ENCODE results near the gene FOXN3.

FOXN3 gene

DNA sequence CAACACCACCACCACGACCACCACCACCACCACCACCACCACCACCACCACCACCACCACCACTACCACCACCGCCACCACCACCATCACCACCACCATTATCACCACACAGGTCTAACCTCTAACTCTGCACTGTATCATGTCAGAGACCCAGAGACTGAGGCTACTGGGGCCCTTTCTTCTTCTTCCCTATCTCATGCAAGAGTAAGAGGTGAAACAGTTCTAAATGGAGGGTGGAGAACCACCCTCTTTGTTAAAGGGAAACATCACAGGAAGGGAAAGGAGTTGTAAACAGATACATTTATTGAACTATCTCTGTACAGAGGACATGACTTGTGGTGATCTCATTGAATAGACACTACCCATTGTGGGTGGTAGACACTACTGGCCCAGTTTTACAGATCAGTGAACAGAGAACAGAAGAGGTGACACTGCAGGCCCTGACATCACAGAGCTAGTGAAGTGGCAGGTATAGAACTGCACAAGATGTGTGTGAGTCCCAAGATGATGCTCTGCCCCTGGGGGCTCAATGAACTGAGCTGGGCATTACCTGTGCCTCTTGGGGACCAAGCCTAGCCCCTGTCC lies 91.6 kb downstream of the FOXN3 start:
- no peak for DNase-seq

- no peak for DNase-seq
Observed at GRCh38 chr14:89324501-89325298, 92.3 kb downstream of the FOXN3 start.

- DNase-seq = no peak
Observed at GRCh38 chr14:89320381-89321000, 96.5 kb downstream of the FOXN3 start.

DNA sequence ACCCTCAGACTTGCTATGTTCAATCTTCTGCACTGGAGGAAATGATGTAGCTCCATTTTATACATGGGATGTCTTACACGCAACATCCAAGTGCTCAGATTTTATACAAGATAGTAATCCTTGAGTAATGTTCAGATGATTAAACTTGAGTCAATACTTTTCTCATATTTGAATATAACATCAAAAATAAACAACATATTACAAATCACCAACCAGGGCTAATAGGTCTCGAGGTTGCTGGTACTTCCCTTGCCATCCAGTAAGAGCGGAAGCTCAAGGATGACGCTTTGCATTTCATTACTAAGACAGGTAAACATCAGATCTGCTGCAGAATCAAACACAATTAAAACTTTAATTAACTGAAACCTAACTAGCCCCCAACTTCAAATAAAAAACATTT lies 97.3 kb downstream of the FOXN3 start:
- DNase-seq = no peak

- no peak for DNase-seq
Observed at GRCh38 chr14:89317051-89317691, 99.9 kb downstream of the FOXN3 start.

GRCh38 chr14:89315493-89316470 lies 101.3 kb downstream of the FOXN3 start:
- no peak for DNase-seq

- DNase-seq = no peak
Observed at GRCh38 chr14:89314274-89314673, 102.8 kb downstream of the FOXN3 start.

GRCh38 chr14:89312932-89313331 lies 104.1 kb downstream of the FOXN3 start:
- DNase-seq = no peak

DNA sequence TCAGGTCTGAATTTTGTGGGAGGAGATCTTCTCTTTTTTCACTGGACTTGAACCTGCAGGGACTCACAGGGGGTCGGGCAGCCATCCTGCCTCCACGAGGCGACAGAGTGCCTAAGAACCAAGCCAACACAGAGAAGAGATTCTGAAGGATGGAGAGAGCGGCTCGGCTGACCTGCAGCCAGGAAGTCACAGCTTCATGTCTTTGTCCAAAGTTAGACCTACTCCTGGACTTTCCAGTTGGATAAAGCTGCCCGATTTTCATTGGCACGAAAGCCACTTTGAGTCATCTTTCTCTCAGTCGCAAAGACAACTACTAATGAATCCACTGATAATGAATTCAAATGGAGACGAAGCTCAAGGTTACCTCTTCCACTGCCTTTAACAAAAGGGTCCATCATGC lies 106.8 kb downstream of the FOXN3 start:
- DNase-seq = no peak

- no peak for DNase-seq
Observed at GRCh38 chr14:89309670-89310177, 107.3 kb downstream of the FOXN3 start.

- DNase-seq = no peak
Observed at GRCh38 chr14:89308232-89308959, 108.6 kb downstream of the FOXN3 start.

DNA sequence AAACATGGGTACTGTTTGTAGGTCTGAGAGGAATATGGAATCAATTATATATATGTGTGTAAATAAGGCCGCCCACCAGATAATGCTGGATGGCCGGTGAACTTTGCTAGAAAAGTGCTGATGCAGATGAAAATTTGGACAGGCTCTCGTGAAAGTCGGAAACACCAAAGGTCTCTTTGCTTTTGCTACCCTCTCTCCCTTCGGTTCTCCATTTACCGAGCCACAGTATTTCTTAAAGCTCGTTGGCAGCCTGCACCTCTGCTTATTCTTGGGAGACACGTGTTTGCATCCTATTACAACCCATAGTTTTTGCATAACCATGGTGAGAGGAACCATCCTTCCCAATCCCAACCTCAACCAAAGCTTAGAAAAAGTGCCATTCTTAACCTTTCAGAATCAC lies 109.6 kb downstream of the FOXN3 start:
- no peak for DNase-seq

DNA sequence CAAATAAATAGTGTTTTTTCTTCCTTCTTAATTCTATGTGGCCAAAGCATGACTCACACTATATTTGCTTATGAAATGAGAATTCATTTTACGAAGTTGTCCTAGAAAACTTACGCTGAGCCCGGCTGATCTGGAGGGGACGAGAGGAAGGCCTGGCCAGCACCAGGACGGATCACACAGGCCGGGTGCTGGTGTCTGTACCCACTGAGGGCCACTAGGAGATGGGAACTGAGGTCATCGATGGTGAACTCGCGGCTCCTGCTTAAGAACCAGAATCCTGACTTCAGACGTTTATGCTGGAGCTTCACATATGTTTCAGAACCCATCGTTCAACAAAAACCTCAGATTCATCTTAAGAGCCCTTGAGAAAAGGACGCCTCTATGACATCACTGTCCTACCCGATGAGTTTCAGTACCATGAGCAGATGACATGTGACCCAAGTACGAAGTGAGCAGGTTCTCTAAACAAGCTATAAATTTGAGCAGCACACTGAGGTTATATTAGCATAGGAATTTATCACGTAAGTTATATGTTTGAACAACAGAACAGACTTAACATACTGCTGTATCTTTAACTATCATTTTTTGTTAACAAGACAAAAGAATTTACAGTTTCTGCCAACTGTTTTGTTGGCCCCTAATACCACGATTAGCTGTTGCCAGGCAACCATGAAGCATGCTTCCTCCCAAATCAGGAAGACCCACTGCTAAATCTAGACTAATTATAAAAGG lies 111.9 kb downstream of the FOXN3 start:
- no peak for DNase-seq

- no peak for DNase-seq
Observed at GRCh38 chr14:89304561-89304960, 112.5 kb downstream of the FOXN3 start.

DNA sequence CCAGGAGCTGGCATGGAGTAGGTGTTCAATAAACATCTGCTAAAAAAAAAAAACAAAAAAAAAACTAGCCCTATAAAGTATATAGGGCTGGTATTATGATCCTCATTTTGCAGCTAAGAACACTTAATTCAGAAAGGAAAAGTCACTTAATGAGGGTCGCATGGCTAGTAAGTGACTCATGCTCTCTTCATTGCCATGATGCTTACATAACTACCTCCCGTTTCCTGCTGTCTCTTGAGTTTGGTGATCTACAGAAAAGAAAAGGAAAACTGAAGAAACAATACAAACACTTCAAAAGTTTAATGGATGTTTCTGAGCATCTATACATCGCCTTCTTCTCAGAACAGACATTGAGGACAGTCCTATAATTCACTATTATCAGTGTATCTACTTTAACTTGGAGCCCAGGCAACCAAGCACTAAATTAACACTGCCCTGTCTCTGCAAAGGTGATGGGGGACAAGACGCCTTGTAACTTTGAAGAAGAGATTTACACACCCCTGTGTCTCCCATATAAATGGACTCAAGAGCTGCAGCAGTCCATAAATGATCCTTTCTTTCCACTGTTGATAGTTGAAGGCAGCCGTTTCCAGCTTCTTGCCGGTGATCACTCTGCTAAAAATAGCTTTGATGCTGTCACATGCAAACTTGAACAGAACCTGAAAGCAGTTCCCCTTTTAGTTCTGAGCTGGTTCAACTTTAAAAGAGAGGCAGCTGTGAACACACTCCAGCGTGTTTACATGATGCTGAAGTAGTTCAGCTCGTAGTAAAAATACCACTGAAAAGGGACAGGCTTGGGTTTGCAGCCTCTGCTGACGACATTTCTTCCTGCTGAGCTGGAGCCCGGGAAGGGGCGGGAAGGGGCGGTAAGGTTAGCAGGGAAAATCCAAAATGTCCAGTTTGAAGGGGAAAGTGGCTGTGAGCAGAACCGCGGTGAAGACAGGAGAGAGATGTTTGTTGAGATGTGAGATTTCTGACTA lies 113.3 kb downstream of the FOXN3 start:
- DNase-seq = no peak

DNA sequence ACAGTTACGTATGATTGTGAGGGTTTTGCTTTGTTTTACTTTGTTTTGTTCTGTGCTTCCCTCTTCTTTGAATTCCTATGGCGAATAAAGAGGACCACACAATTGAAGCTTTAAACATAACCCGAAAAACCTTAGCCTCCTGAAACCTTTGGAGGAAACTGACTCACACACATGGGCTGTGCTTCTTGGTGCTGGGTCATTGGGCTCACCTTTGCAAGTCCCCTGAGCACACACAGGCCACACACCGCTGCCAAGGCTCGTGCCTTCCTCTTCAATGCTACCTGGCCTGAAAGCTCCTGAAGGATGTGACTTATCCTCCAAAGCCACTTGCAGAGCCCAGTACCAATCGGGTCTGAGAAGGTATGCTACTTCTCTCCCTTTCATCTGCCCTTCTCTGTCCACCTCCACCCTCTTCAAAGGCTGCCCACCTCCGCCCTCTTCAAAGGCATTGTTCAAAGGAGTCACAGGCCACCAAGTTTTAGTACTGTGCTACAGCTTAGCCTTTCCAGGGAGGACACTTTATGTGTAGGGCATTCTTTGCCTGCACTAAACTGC lies 114.6 kb downstream of the FOXN3 start:
- DNase-seq = no peak

DNA sequence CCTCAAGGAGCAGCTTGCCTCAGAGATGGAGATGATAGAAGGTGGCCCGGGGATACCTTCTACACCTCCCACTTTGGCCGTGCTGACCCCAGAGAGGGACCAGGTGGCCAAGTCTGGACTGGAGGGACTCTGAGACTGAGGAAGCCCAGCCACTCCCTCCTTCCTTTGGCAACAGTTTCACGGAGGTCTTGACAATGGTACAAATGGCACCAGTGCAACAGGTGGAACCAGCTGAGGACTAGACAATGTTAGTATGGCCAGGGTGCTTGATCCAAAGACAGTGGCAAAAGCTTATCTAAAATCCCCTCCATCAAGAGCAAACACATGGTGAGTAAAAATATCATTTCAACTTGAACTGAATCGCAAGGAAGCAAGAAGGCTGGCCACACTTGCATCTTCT lies 117.4 kb downstream of the FOXN3 start:
- DNase-seq = no peak

DNA sequence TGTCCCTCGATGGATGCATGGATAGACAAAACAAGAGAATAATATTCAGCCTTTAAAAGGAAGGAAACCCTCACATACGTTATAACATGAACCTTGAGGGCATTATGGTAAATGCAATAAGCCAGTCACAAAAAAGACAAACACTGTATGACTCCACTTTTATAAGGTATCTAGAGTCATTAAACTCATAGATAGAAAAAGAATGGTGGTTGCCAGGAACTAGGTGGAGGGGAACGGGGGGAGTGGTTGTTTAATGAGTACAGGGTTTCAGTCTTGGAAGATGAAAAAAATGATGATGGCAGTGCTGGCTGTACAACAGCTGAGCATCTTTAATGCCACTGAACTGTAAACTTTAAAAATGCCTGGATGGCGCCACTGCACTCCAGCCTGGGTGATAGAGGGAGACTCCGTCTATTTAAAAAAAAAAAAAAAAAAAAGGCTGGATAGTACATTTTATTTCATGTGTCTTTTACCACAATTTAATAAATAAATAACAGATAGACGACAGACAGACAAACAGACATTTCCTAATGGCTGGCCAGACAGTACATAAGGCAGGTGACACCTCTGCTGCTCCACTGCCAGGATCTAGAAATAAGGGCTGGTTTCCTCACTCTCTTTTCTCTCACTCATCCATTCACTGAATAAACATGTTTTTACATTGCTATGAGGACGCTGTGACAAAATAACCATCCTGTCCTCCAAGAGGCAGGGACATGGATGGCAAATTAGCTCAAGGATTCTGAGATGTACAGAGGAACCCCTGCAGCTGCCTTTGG lies 118.8 kb downstream of the FOXN3 start:
- DNase-seq = no peak
